ENCODE results near the gene IQCH.

DNA sequence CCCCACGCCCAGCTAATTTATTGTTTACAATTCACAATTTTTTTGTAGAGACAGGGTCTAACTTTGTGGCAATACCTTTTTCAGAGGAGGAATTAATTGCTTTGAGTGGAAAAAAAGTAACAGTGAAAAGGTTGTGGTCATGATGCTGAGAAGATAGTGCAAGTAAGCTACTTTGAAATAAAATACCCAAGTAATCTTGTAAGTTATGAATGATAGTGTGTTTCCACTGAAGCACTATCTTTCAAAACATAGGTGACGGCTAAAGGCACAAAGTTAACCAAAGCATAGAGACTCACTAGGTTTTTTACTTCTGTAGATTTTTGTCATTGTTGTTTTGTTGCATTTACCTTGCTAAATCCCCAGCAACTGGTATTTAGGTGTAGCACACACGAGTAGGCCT lies 165.1 kb downstream of the IQCH start:
- TF ChIP-seq MYBL2 (CRISPR knock-in tag; IDR thresholded peaks at IDR 0.05) (no peak), FOXP1 (CRISPR knock-in tag; IDR thresholded peaks at IDR 0.05; ENCODE audit: borderline replicate concordance) (no peak), ETV6 (CRISPR knock-in tag; IDR thresholded peaks at IDR 0.05) (no peak)
- TF ChIP-seq, protein P1, sequence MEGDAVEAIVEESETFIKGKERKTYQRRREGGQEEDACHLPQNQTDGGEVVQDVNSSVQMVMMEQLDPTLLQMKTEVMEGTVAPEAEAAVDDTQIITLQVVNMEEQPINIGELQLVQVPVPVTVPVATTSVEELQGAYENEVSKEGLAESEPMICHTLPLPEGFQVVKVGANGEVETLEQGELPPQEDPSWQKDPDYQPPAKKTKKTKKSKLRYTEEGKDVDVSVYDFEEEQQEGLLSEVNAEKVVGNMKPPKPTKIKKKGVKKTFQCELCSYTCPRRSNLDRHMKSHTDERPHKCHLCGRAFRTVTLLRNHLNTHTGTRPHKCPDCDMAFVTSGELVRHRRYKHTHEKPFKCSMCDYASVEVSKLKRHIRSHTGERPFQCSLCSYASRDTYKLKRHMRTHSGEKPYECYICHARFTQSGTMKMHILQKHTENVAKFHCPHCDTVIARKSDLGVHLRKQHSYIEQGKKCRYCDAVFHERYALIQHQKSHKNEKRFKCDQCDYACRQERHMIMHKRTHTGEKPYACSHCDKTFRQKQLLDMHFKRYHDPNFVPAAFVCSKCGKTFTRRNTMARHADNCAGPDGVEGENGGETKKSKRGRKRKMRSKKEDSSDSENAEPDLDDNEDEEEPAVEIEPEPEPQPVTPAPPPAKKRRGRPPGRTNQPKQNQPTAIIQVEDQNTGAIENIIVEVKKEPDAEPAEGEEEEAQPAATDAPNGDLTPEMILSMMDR (IDR thresholded peaks at IDR 0.05), result no peak
